ENCODE data around the gene CCDC80. TPM values are rescaled to one million over a fixed set of nuclear protein-coding genes. Genes with fewer than 3 reads are reported as not detected.

The CCDC80 gene
- total and polyA plus RNA-seq, 2 of the 4 experiments (the other 2 are of a cell fraction): 387 to 418 TPM

DNA sequence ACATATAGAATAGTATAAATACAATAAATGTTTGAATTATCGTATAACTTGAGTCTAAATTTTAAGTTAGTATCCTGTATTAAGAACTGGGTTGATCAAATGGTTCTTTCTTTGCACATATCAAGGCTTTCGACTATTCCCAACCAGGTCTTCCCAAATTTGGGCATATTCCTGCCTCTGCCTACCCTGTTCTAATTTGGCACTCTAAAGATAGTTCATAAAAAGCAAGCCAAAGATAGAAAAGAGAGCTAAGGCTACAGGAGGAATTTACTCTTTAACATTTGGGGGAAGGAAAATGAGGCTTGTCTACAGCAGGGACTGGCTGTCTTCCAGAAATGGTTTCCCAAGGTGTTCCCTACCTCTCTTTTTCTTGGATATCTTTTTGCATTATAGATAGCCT, 43.0 kb downstream of the CCDC80 start:
- DNase-seq: no peak
- H2AFZ ChIP-seq (replicated peaks; ENCODE audit: low read length, poor library complexity): no peak overlapping the region
- no peak overlapping the region for H2BK5ac ChIP-seq (ENCODE audit: low read depth, low read length, poor library complexity, severe bottlenecking)
- H3K4me2 ChIP-seq (ENCODE audit: low read depth, low read length): no peak overlapping the region
- no peaks in the 10 kb centered on the region for H3K79me1 ChIP-seq (ENCODE audit: low read depth in 1 of 2, low read length in 2 of 2)
- POLR2A ChIA-PET (ENCODE audit: unreplicated experiment): no interaction called here
- no peak overlapping the region for H3K23ac ChIP-seq (ENCODE audit: low read depth, low read length)
- no TSS peak for BruUV-seq (replicated peaks)
- H3K4ac ChIP-seq (ENCODE audit: low read depth, low read length): no peak overlapping the region
- H3K4me3 ChIP-seq (ENCODE audit: insufficient read depth, low read depth, low read length): no peak overlapping the region
- H3K27ac ChIP-seq (ENCODE audit: insufficient read depth, low read length): no peak overlapping the region
- intact Hi-C loops (cut with micrococcal nuclease) (no loop called here), dilution Hi-C loops (cut with HindIII; ENCODE audit: low sequenced_read_pairs, unreplicated experiment) (loop anchor here (25.0 kb wide), 1 partner anchor 389 kb away; the partner anchor contains the start of genes CD200R1 and GTPBP8), in situ Hi-C loops (cut with MboI; ENCODE audit: low sequenced_read_pairs) (no loop called here)
- H4K91ac ChIP-seq (ENCODE audit: insufficient read depth, low read depth, low read length): no peak overlapping the region
- H2BK15ac ChIP-seq (ENCODE audit: low read depth, low read length): no peak overlapping the region
- H2BK20ac ChIP-seq (ENCODE audit: low read depth, low read length): no peak overlapping the region
- H3K9me1 ChIP-seq (ENCODE audit: insufficient read depth, low read length): peaks cover 4% of the 10 kb centered on the region; the same call in 1 of the 2 replicates
- H2AK5ac ChIP-seq (ENCODE audit: low read depth, low read length): no peak overlapping the region
- no peaks in the 10 kb centered on the region for H3K4me1 ChIP-seq (ENCODE audit: control insufficient read depth, insufficient read depth, low read length)
- CTCF ChIA-PET: no interaction called here
- no peaks in the 10 kb centered on the region for H3K27me3 ChIP-seq (ENCODE audit: control insufficient read depth, insufficient read depth, low read length)
- no peak overlapping the region for H3K18ac ChIP-seq (ENCODE audit: low read depth, low read length)
- TF ChIP-seq NFE2L2 (IDR thresholded peaks at IDR 0.05; ENCODE audit: low read depth, low read length): no peak
- TF ChIP-seq POLR2A (IDR thresholded peaks at IDR 0.05; ENCODE audit: low read depth, low read length): no peak
- TF ChIP-seq RFX5 (IDR thresholded peaks at IDR 0.05; ENCODE audit: low read depth, low read length): no peak
- TF ChIP-seq BHLHE40 (IDR thresholded peaks at IDR 0.05; ENCODE audit: low read depth, low read length): no peak
- TF ChIP-seq MAFK (IDR thresholded peaks at IDR 0.05; ENCODE audit: low read depth, low read length): no peak
- no peak for TF ChIP-seq MAZ (IDR thresholded peaks at IDR 0.05; ENCODE audit: borderline replicate concordance, low read depth, low read length)
- TF ChIP-seq, protein P1, sequence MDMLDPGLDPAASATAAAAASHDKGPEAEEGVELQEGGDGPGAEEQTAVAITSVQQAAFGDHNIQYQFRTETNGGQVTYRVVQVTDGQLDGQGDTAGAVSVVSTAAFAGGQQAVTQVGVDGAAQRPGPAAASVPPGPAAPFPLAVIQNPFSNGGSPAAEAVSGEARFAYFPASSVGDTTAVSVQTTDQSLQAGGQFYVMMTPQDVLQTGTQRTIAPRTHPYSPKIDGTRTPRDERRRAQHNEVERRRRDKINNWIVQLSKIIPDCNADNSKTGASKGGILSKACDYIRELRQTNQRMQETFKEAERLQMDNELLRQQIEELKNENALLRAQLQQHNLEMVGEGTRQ (IDR thresholded peaks at IDR 0.05; ENCODE audit: low read depth, low read length): no peak
- TF ChIP-seq MXI1 (IDR thresholded peaks at IDR 0.05; ENCODE audit: borderline replicate concordance, low read depth, low read length): no peak
- no peak for TF ChIP-seq CEBPB (IDR thresholded peaks at IDR 0.05; ENCODE audit: low read depth, low read length)
- no peak for TF ChIP-seq RCOR1 (IDR thresholded peaks at IDR 0.05; ENCODE audit: insufficient replicate concordance, low read length)
- TF ChIP-seq CTCF (conservative IDR thresholded peaks at IDR 0.05; ENCODE audit: low read depth, low read length): no peak
- no peak overlapping the region for H4K5ac ChIP-seq (ENCODE audit: low read depth, low read length)
- H3K14ac ChIP-seq (replicated peaks; ENCODE audit: low read depth, low read length): no peak overlapping the region
- H3K36me3 ChIP-seq (ENCODE audit: control insufficient read depth, insufficient read depth, low read length): peaks cover 6% of the 10 kb centered on the region; the same call in 1 of the 2 replicates
- H2AK9ac ChIP-seq (replicated peaks; ENCODE audit: low read depth, low read length, poor library complexity): no peak overlapping the region
- H3K9me3 ChIP-seq (ENCODE audit: control insufficient read depth, insufficient read depth, low read length): no peaks in the 10 kb centered on the region
- H3K56ac ChIP-seq (ENCODE audit: extremely low read depth, insufficient read depth, low read length): no peak overlapping the region
- H3K9ac ChIP-seq (ENCODE audit: low read depth, low read length): no peak overlapping the region
- WGBS, 2 experiments (ENCODE audit: extremely low coverage in 2 of 2, insufficient read length in 1 of 2): no CpG with 5 or more reads among the region's 2 CpGs
- H4K20me1 ChIP-seq (ENCODE audit: insufficient read depth, low read length): no peaks in the 10 kb centered on the region
- ATAC-seq (ENCODE audit: low read depth): no peak
- no peak overlapping the region for H4K8ac ChIP-seq (ENCODE audit: low read depth in 2 of 2, low read length in 2 of 2)
- H2BK120ac ChIP-seq (ENCODE audit: low read depth, low read length): no peak overlapping the region

Measured in IMR-90 (cell line).